ENCODE measurements around the gene ZNF526. TPM values are rescaled to one million over a fixed set of nuclear protein-coding genes. Genes with fewer than 3 reads are reported as not detected.

ZNF526 gene
- total and polyA plus RNA-seq, 12 donors = 2.0 to 12.5 (median 6.2) TPM

- Histone ChIP-seq H3K27ac (no peak overlapping the region), H3K4me1 (replicated peaks in 1 of 2) (no peaks in the 10 kb centered on the region), H3K27me3 (no peaks in the 10 kb centered on the region), H3K36me3 (replicated peaks in 1 of 2) (no peaks in the 10 kb centered on the region), H3K4me3 (no peak overlapping the region), H3K9me3 (replicated peaks in 1 of 3) (no peaks in the 10 kb centered on the region)
- intact Hi-C loops (cut with DNase I) = no loop called here
- 52 to 73% (median 61%) methylated on average over 3 of the region's 3 CpGs for WGBS, 4 donors
- DNase-seq = no peak
- TF ChIP-seq, protein P1, sequence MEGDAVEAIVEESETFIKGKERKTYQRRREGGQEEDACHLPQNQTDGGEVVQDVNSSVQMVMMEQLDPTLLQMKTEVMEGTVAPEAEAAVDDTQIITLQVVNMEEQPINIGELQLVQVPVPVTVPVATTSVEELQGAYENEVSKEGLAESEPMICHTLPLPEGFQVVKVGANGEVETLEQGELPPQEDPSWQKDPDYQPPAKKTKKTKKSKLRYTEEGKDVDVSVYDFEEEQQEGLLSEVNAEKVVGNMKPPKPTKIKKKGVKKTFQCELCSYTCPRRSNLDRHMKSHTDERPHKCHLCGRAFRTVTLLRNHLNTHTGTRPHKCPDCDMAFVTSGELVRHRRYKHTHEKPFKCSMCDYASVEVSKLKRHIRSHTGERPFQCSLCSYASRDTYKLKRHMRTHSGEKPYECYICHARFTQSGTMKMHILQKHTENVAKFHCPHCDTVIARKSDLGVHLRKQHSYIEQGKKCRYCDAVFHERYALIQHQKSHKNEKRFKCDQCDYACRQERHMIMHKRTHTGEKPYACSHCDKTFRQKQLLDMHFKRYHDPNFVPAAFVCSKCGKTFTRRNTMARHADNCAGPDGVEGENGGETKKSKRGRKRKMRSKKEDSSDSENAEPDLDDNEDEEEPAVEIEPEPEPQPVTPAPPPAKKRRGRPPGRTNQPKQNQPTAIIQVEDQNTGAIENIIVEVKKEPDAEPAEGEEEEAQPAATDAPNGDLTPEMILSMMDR (IDR thresholded peaks at IDR 0.05) = no peak
- no peak for TF ChIP-seq POLR2A (IDR thresholded peaks at IDR 0.05)
Measured at GRCh38 chr19:42191855-42192254, 28.3 kb upstream of the ZNF526 start.

GRCh38 chr19:42193294-42193693 lies 26.8 kb upstream of the ZNF526 start:
- WGBS, 4 donors = 67 to 82% (median 77%) methylated on average over 1 of the region's 1 CpG
- DNase-seq = no peak
- Histone ChIP-seq H3K27ac (no peak overlapping the region), H3K36me3 (replicated peaks in 1 of 2) (peaks cover 0 to 3% of the 10 kb centered on the region in 2 donors), H3K9me3 (replicated peaks in 1 of 3) (no peaks in the 10 kb centered on the region), H3K4me3 (no peak overlapping the region), H3K4me1 (replicated peaks in 1 of 2) (peaks cover 0 to 7% of the 10 kb centered on the region in 2 donors), H3K27me3 (no peaks in the 10 kb centered on the region)
- intact Hi-C loops (cut with DNase I) = no loop called here
- TF ChIP-seq, protein P1 (IDR thresholded peaks at IDR 0.05) = no peak
- no peak for TF ChIP-seq POLR2A (IDR thresholded peaks at IDR 0.05)

- H3K4me1 ChIP-seq (replicated peaks in 1 of 2) = peaks cover 0 to 7% of the 10 kb centered on the region in 2 donors
- H3K36me3 ChIP-seq (replicated peaks in 1 of 2) = peaks cover 0 to 7% of the 10 kb centered on the region in 2 donors
- TF ChIP-seq, protein P1 (IDR thresholded peaks at IDR 0.05) = no peak
- no peak for TF ChIP-seq POLR2A (IDR thresholded peaks at IDR 0.05)
- 51 to 66% (median 58%) methylated on average over 3 of the region's 3 CpGs for WGBS, 4 donors
- H3K9me3 ChIP-seq (replicated peaks in 1 of 3) = no peaks in the 10 kb centered on the region
- no peak overlapping the region for H3K4me3 ChIP-seq
- no peak overlapping the region for H3K27ac ChIP-seq
- intact Hi-C loops (cut with DNase I) = no loop called here
- DNase-seq = no peak
- H3K27me3 ChIP-seq = no peaks in the 10 kb centered on the region
Measured at GRCh38 chr19:42193706-42194105, 26.4 kb upstream of the ZNF526 start.

DNA sequence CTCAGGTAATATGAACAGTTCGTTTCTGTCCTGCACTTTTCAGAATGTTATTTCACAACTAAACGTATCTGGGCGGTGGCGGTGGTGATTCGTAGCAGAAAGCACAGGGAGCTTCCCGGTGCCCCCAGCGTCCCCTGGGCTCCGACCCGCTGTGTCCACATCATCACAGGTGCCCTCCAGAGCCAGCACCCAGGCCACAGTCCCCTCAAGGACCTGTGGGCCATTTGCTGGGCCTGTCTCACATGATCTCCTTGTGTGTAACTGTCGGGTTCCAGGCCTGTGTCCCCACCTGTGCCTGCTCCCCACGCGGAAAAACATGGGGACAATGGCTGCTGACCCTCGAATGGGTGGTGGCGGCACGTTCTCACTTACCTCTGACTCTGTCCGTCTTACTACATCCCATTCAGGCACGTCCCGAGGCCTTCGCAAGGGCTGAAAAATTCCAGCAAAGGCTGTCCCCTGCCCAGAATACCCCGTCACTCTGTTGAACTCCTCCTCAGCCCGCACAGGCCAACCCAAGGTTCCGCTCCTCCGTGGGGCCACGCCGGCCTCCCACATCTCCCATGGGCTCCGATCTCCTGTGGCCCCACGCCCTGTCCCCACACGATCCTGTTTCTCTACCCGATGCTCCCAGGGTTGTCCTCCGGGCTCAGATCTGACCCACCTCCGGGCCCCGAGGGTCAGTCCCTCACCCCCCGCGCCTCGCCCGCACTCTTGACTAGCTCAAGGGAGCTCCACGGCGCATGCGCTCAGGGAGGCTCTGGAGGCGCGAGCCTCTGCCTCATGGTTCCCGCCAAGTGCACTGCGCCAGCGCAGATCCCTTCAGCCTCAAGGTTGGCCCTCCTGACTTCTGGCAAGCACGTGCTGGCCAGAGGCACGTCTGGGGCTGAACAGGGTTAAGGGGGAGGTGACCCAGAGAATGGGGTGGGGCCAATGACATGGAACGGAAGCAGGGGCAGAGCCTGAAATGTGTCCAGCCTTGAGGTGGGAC lies 23.8 kb upstream of the ZNF526 start:
- 85 to 89% (median 88%) methylated on average over 41 to 47 of the region's 47 CpGs for WGBS, 4 donors
- peak in 1 of 7 donors; percentile 13 for DNase-seq
- Histone ChIP-seq H3K27me3 (no peaks in the 10 kb centered on the region), H3K9me3 (replicated peaks in 1 of 3) (no peaks in the 10 kb centered on the region), H3K36me3 (replicated peaks in 1 of 2) (peaks cover 0 to 31% of the 10 kb centered on the region in 2 donors), H3K4me1 (replicated peaks in 1 of 2) (peaks cover 0 to 32% of the 10 kb centered on the region in 2 donors), H3K4me3 (no peak overlapping the region), H3K27ac (no peak overlapping the region)
- intact Hi-C loops (cut with DNase I) = no loop called here
- TF ChIP-seq, protein P1 (IDR thresholded peaks at IDR 0.05) = no peak
- TF ChIP-seq POLR2A (IDR thresholded peaks at IDR 0.05) = no peak

All from adrenal gland (tissue), 12 donors.